ENCODE data around the gene HOXA3. TPM values are rescaled to one million over a fixed set of nuclear protein-coding genes. Genes with fewer than 3 reads are reported as not detected.

HOXA3 gene
- total RNA-seq, 1 donor from 2014 or later: 1.8 TPM

Other genes with a start within 250 kb of the HOXA3 start
- gene HOXA1, start 56.6 kb downstream of the HOXA3 start, total RNA-seq: 0.28 and 1.00 TPM in 2 replicates
- 0.18 and 0.28 TPM in 2 replicates for gene HOXA2, start 49.9 kb downstream of the HOXA3 start, total RNA-seq
- 0.14 and 0.28 TPM in 2 replicates for gene HOXA4, start 21.8 kb downstream of the HOXA3 start, total RNA-seq
- gene HOXA5, start 8.9 kb downstream of the HOXA3 start, total RNA-seq: 1.4 and 1.6 TPM in 2 replicates
- 3.4 and 4.4 TPM in 2 replicates for gene HOXA6, start 4.8 kb downstream of the HOXA3 start, total RNA-seq
- gene HOXA7, start 4.1 kb upstream of the HOXA3 start, total RNA-seq: 1.00 and 1.6 TPM in 2 replicates
- 5.8 and 7.9 TPM in 2 replicates for gene HOXA9, start 13.0 kb upstream of the HOXA3 start, total RNA-seq
- gene HOXA10, start 21.7 kb upstream of the HOXA3 start, total RNA-seq: 6.5 and 11.8 TPM in 2 replicates
- gene HOXA11, start 32.6 kb upstream of the HOXA3 start, total RNA-seq: 8.5 and 9.6 TPM in 2 replicates
- gene HOXA13, start 47.5 kb upstream of the HOXA3 start, total RNA-seq: 5.7 and 7.9 TPM in 2 replicates
- gene EVX1, start 90.2 kb upstream of the HOXA3 start, total RNA-seq: under 0.01 TPM in 1 of 2 replicates, not detected in the other